H9 (cell line): ENCODE data around the gene NUDT16L1. TPM values are rescaled to one million over a fixed set of nuclear protein-coding genes. Genes with fewer than 3 reads are reported as not detected.

Source experiments
- DNase-seq: peaks from one replicate; pipeline ENCODE4 v3.0.0-alpha.2; 2017
- H2AFZ ChIP-seq: one replicate; pipeline ENCODE4 v1.6.1; 2013; ENCODE audit warnings: mild to moderate bottlenecking, low read length, control low read depth, moderate library complexity
- H2AK5ac ChIP-seq: 2 replicates; pipeline ENCODE4 v1.6.1; 2013; ENCODE audit warnings: low read length, control low read depth, mixed read lengths; ENCODE audit not compliant: insufficient read length
- H2BK120ac ChIP-seq: one replicate; pipeline ENCODE4 v1.6.1; 2013; ENCODE audit warnings: low read depth, mild to moderate bottlenecking, low read length, control low read depth, inconsistent platforms; ENCODE audit not compliant: poor library complexity, severe bottlenecking
- H2BK12ac ChIP-seq: 2 replicates; pipeline ENCODE4 v1.6.1; 2013; ENCODE audit warnings: low read length, control low read depth, mixed read lengths, low read depth; ENCODE audit not compliant: insufficient read length
- H2BK15ac ChIP-seq: 2 replicates; pipeline ENCODE4 v1.6.1; 2013; ENCODE audit warnings: low read depth, low read length, control low read depth
- H2BK20ac ChIP-seq: one replicate; pipeline ENCODE4 v1.6.1; 2013; ENCODE audit warnings: low read depth, mild to moderate bottlenecking, low read length, control low read depth, inconsistent platforms; ENCODE audit not compliant: poor library complexity, severe bottlenecking
- H2BK5ac ChIP-seq: 2 replicates; pipeline ENCODE4 v1.6.1; 2013; ENCODE audit warnings: low read length, control low read depth, mixed read lengths; ENCODE audit not compliant: insufficient read length
- H3K14ac ChIP-seq: 2 replicates; pipeline ENCODE4 v1.6.1; 2013; ENCODE audit warnings: low read length, control low read depth; ENCODE audit not compliant: insufficient read depth
- H3K18ac ChIP-seq: 2 replicates; pipeline ENCODE4 v1.6.1; 2013; ENCODE audit warnings: low read depth, mild to moderate bottlenecking, mixed read lengths, low read length, control low read depth; ENCODE audit not compliant: insufficient read length
- H3K23ac ChIP-seq: 2 replicates; pipeline ENCODE4 v1.6.1; 2013; ENCODE audit warnings: low read length, control low read depth, mixed read lengths, low read depth; ENCODE audit not compliant: insufficient read length
- H3K23me2 ChIP-seq: 2 replicates; pipeline ENCODE4 v1.6.1; 2013; ENCODE audit warnings: low read depth, mild to moderate bottlenecking, mixed read lengths, low read length, control low read depth; ENCODE audit not compliant: insufficient read length, poor library complexity, severe bottlenecking
- H3K27ac ChIP-seq: 2 replicates; pipeline ENCODE4 v1.5.1; 2013; ENCODE audit warnings: low read length, control low read depth, mixed read lengths, low read depth; ENCODE audit not compliant: insufficient read length
- H3K27me3 ChIP-seq: 2 replicates; pipeline ENCODE4 v1.6.1; 2013; ENCODE audit warnings: low read length, control low read depth, inconsistent platforms; ENCODE audit not compliant: insufficient read depth
- H3K4ac ChIP-seq: 2 replicates; pipeline ENCODE4 v1.6.1; 2013; ENCODE audit warnings: low read depth, mild to moderate bottlenecking, control low read depth, inconsistent platforms, low read length, moderate library complexity
- H3K4me1 ChIP-seq: 2 replicates; pipeline ENCODE4 v1.6.1; 2013; ENCODE audit warnings: low read length, control low read depth, inconsistent platforms; ENCODE audit not compliant: insufficient read depth
- H3K4me2 ChIP-seq: 2 replicates; pipeline ENCODE4 v1.6.1; 2013; ENCODE audit warnings: low read length, control low read depth, mixed read lengths; ENCODE audit not compliant: insufficient read length, insufficient read depth
- H3K56ac ChIP-seq: 2 replicates; pipeline ENCODE4 v1.6.1; 2013; ENCODE audit warnings: low read depth, mild to moderate bottlenecking, mixed read lengths, low read length, control low read depth; ENCODE audit not compliant: insufficient read length
- H3K79me1 ChIP-seq: 2 replicates; pipeline ENCODE4 v1.6.1; 2013; ENCODE audit warnings: low read depth, mild to moderate bottlenecking, moderate library complexity, low read length, control low read depth, inconsistent platforms; ENCODE audit not compliant: insufficient read depth, poor library complexity, severe bottlenecking
- H3K79me2 ChIP-seq: 2 replicates; pipeline ENCODE4 v1.6.1; 2013; ENCODE audit warnings: low read length, control low read depth, inconsistent platforms; ENCODE audit not compliant: insufficient read depth
- H3K9ac ChIP-seq: 2 replicates; pipeline ENCODE4 v1.6.1; 2013; ENCODE audit warnings: low read length, control low read depth, mixed read lengths; ENCODE audit not compliant: insufficient read length; ENCODE audit errors: extremely low read depth
- H3K9me3 ChIP-seq: one replicate; pipeline ENCODE4 v1.6.1; 2013; ENCODE audit warnings: low read depth, low read length, inconsistent platforms; ENCODE audit not compliant: control insufficient read depth
- H3T11ph ChIP-seq: one replicate; pipeline ENCODE4 v1.6.1; 2013; ENCODE audit warnings: mild to moderate bottlenecking, low read length, control low read depth, inconsistent platforms
- H4K20me1 ChIP-seq: one replicate; pipeline ENCODE4 v1.6.1; 2013; ENCODE audit not compliant: control insufficient read depth, insufficient read length, insufficient read depth
- H4K5ac ChIP-seq: 2 replicates; pipeline ENCODE4 v1.6.1; 2013; ENCODE audit warnings: low read depth, mild to moderate bottlenecking, mixed read lengths, low read length, control low read depth; ENCODE audit not compliant: insufficient read length
- H4K8ac ChIP-seq: replicated peaks from 2 replicates; pipeline ENCODE4 v1.6.1; 2013; ENCODE audit warnings: low read length, control low read depth, mixed read lengths, low read depth; ENCODE audit not compliant: insufficient read length
- H4K91ac ChIP-seq: 2 replicates; pipeline ENCODE4 v1.6.1; 2013; ENCODE audit warnings: low read depth, mild to moderate bottlenecking, moderate library complexity, mixed read lengths, low read length, control low read depth; ENCODE audit not compliant: insufficient read length
- H3K27ac Mint-ChIP-seq, 3 experiments: 2 replicates in 2 of 3; 3 replicates in 1 of 3; pipeline ENCODE4 v1.8.0; 2020 to 2021; ENCODE audit warnings: mixed read lengths in 3 of 3, mild to moderate bottlenecking in 1 of 3, moderate library complexity in 1 of 3
- H3K27me3 Mint-ChIP-seq: 2 replicates; pipeline ENCODE4 v1.8.0; 2021; ENCODE audit warnings: low read depth, mild to moderate bottlenecking, moderate library complexity, mixed read lengths
- H3K36me3 Mint-ChIP-seq, 3 experiments: 2 replicates in 2 of 3; 3 replicates in 1 of 3; pipeline ENCODE4 v1.8.0; 2020 to 2021; ENCODE audit warnings: low read depth in 3 of 3, mixed read lengths in 3 of 3; ENCODE audit not compliant: insufficient read depth in 1 of 3
- H3K4me1 Mint-ChIP-seq, 2 experiments: 2 replicates each; pipeline ENCODE4 v1.8.0; 2020; ENCODE audit warnings: mixed read lengths in 2 of 2
- H3K4me3 Mint-ChIP-seq, 2 experiments: 2 replicates in 1 of 2; 3 replicates in 1 of 2; pipeline ENCODE4 v1.8.0; 2020 to 2021; ENCODE audit warnings: mild to moderate bottlenecking in 2 of 2, mixed read lengths in 2 of 2, moderate library complexity in 1 of 2
- H3K9me3 Mint-ChIP-seq, 2 experiments: 2 replicates in 1 of 2; 3 replicates in 1 of 2; pipeline ENCODE4 v1.8.0; 2020; ENCODE audit warnings: mild to moderate bottlenecking in 2 of 2, mixed read lengths in 2 of 2, moderate library complexity in 1 of 2
- CTCF ChIP-seq: fragments of 200-600 bp; sonication (generic); conservative IDR thresholded peaks from 3 replicates; pipeline ENCODE4 v1.8.0; 2021; ENCODE audit warnings: antibody characterized with exemption, mild to moderate bottlenecking
- WGBS: extraction: QIAGEN DNeasy Blood & Tissue Kit; methylation state at CpG from one replicate; pipeline ENCODE4 v1.1.7; 2013; ENCODE audit warnings: missing lambda C conversion rate, low lambda C conversion rate, mixed read lengths; ENCODE audit not compliant: insufficient read length; ENCODE audit errors: extremely low coverage; 5-methylcytosine and 5-hydroxymethylcytosine counted together
- total RNA-seq: library from RNA; stranded (reverse); gene quantifications from 2 replicates; pipeline ENCODE4 v1.2.1, GENCODE V29; 2021

Gene NUDT16L1
- total RNA-seq, 1 experiment from 2014 or later: 49.4 TPM

- H3K9me3 Mint-ChIP-seq: no peaks in the 10 kb centered on the region
- Histone ChIP-seq H2BK5ac (no peak overlapping the region), H2BK120ac (no peak overlapping the region), H3K4ac (no peak overlapping the region), H2AK5ac (no peak overlapping the region), H3K9ac (no peak overlapping the region), H2BK15ac (no peak overlapping the region), H3K4me2 (no peak overlapping the region), H3K79me2 (no peaks in the 10 kb centered on the region), H3K79me1 (no peaks in the 10 kb centered on the region), H3K23me2 (no peaks in the 10 kb centered on the region), H3K23ac (no peak overlapping the region), H4K5ac (no peak overlapping the region), H4K8ac (no peak overlapping the region), H3K27ac (no peak overlapping the region), H2BK20ac (no peak overlapping the region), H3T11ph (no peak overlapping the region), H3K18ac (no peak overlapping the region), H3K14ac (no peak overlapping the region), H3K27me3 (no peaks in the 10 kb centered on the region), H2BK12ac (no peak overlapping the region), H4K20me1 (no peaks in the 10 kb centered on the region), H2AFZ (no peak overlapping the region), H3K56ac (no peak overlapping the region), H3K9me3 (no peaks in the 10 kb centered on the region), H4K91ac (no peak overlapping the region), H3K4me1 (no peaks in the 10 kb centered on the region)
- H3K27ac Mint-ChIP-seq: no peak overlapping the region
- no peaks in the 10 kb centered on the region; the same call in 1 of the 2 replicates for H3K27me3 Mint-ChIP-seq
- no peaks in the 10 kb centered on the region for H3K4me1 Mint-ChIP-seq
- no CpG with 5 or more reads among the region's 36 CpGs for WGBS
- peaks cover 14 to 65% (median 48%) of the 10 kb centered on the region in 3 experiments; a peak in 6 of 7 replicates for H3K36me3 Mint-ChIP-seq
- no peak overlapping the region for H3K4me3 Mint-ChIP-seq
- TF ChIP-seq CTCF: no peak
- no peak for DNase-seq
Measured at GRCh38 chr16:4698321-4699045, 5.1 kb downstream of the NUDT16L1 start.
